Bladder microvascular endothelial cell (primary cell): ENCODE data around the gene ZNF280B. TPM values are rescaled to one million over a fixed set of nuclear protein-coding genes. Genes with fewer than 3 reads are reported as not detected.

Experiments
- total RNA-seq: library from RNA; depleted of rRNA; stranded (reverse); fragments of >200 nt; gene quantifications from 2 replicates; pipeline ENCODE4 v1.2.3, GENCODE V29; 2014

Gene ZNF280B, protein sequence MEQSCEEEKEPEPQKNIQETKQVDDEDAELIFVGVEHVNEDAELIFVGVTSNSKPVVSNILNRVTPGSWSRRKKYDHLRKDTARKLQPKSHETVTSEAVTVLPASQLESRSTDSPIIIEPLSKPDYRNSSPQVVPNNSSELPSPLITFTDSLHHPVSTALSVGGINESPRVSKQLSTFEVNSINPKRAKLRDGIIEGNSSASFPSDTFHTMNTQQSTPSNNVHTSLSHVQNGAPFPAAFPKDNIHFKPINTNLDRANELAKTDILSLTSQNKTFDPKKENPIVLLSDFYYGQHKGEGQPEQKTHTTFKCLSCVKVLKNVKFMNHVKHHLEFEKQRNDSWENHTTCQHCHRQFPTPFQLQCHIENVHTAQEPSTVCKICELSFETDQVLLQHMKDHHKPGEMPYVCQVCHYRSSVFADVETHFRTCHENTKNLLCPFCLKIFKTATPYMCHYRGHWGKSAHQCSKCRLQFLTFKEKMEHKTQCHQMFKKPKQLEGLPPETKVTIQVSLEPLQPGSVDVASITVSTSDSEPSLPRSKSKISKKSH
- total RNA-seq, result 0.16 and 0.88 TPM in 2 replicates

DNA sequence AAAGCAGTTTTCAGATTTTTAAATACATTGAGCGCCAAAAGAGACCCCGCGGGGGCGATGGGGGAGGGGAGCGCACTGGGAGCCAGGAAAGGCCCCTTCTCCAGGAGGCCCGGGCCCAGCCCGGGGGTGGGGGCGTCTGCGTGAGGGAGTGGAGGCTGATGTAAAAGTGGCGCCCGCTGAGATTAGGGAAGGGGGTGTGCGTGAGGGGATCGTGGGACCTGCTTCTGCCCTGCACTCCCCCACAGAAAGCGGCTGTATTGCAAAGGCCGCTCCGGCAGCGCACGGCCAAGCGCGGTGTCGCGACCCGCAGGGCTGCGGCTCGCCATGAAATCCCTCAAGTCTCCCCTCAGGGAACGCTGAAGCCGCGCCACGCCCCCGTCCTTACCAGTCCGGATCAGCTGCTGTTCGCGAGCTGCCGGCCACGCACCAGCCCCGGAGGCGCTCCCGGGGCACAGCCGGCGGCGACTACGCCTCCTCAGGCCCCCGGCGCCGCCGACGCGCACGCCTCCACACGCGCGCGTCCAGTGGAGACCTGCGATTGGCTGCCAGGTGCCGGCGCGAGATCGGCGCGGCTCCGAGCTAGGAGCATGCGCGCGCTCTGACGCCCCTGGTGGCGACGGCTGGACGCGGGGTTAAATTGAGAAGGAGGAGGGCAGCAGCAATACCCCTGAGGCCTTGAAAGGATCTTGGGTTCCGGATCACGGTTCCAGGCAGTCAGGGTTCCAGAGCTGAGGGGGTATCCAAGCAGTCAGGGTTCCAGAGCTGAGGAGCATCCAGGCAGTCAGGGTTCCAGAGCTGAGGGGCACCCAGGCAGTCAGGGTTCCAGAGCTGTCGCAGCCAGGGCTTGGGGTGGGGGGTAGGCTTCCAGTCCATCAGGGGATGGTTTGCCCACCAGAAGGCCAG is at the start of gene ZNF280B:
Gene ZNF280B (minus strand): TSS at position 469 of the 903 bp plus-strand sequence. CDS start 19,344 bp downstream, outside the sequence.

GRCh38 chr22:22520020-22520656 is 11.6 kb upstream of the ZNF280B start, which contains the start of gene ZNF280A:
Gene ZNF280A, minus strand, starts transcription at chr22:22520270. Its CDS starts 4,640 bp downstream, at chr22:22515630.

Other genes with a start within 250 kb of the ZNF280B start
- not detected in 2 replicates for gene ZNF280A, start 11.5 kb upstream of the ZNF280B start, total RNA-seq
- not detected in 2 replicates for gene PRAME, start 50.5 kb upstream of the ZNF280B start, total RNA-seq
- not detected in 2 replicates for gene GGTLC2, start 135.9 kb upstream of the ZNF280B start, total RNA-seq